Measurements from ENCODE around the gene NUMBL. TPM values are rescaled to one million over a fixed set of nuclear protein-coding genes. Genes with fewer than 3 reads are reported as not detected.

NUMBL gene
- total and polyA plus RNA-seq, 2 of the 8 experiments (the other 6 are each of a cell fraction or from before 2014, with no cell fraction given) = 13.5 to 24.8 TPM

GRCh38 chr19:40739030-40739839, 48.8 kb upstream of the NUMBL start:
- H4K20me1 ChIP-seq (replicated peaks in 1 of 2; ENCODE audit: control insufficient read depth in 1 of 2, insufficient read depth in 2 of 2, low read length in 2 of 2) = peaks cover 0 to 8% of the 10 kb centered on the region in 2 experiments
- H3K23ac ChIP-seq (ENCODE audit: insufficient read length) = no peak overlapping the region
- H3K56ac ChIP-seq (replicated peaks; ENCODE audit: insufficient read length, low read depth, low read length) = no peak overlapping the region
- 91% methylated on average over 22 of the region's 22 CpGs; no CpG with 5 or more reads in 1 of the 2 experiments for WGBS, 2 experiments (ENCODE audit: extremely low coverage in 1 of 2, insufficient coverage in 1 of 2, insufficient read length in 1 of 2, insufficient replicate concordance in 2 of 2, low coverage in 1 of 2, low lambda C conversion rate in 2 of 2, missing lambda C conversion rate in 1 of 2)
- no peaks in the 10 kb centered on the region for H3K27me3 ChIP-seq (replicated peaks in 1 of 4; ENCODE audit: control insufficient read depth in 3 of 4, extremely low read depth in 1 of 4, insufficient read depth in 3 of 4, low read length in 3 of 4)
- no peak overlapping the region for H2BK15ac ChIP-seq (ENCODE audit: low read length)
- H4K5ac ChIP-seq (ENCODE audit: insufficient read length, low read depth, low read length) = no peak overlapping the region
- no peak overlapping the region for H2BK5ac ChIP-seq (ENCODE audit: low read depth, low read length)
- H3K9me3 ChIP-seq (ENCODE audit: insufficient read depth in 2 of 2, low read depth in 1 of 2, low read length in 1 of 2) = no peaks in the 10 kb centered on the region
- no peak overlapping the region for H3K9ac ChIP-seq (replicated peaks in 1 of 4; ENCODE audit: extremely low read depth in 1 of 4, low read depth in 3 of 4, low read length in 3 of 4)
- H3K4ac ChIP-seq (replicated peaks; ENCODE audit: insufficient read length, low read depth, low read length) = no peak overlapping the region
- no peak overlapping the region for H2BK120ac ChIP-seq (replicated peaks; ENCODE audit: low read depth, low read length)
- H3K27ac ChIP-seq (ENCODE audit: low read depth, low read length) = no peak overlapping the region
- CTCF ChIA-PET (ENCODE audit: partially characterized antibody) = interaction anchor here (2.5 kb wide), 1 partner anchor 11 kb away, joined by 5 read pairs; the partner anchor contains the start of genes ACTMAP and SNRPA
- no peaks in the 10 kb centered on the region; a peak in 2 of 7 replicates for H3K4me1 ChIP-seq (replicated peaks in 1 of 4; ENCODE audit: control insufficient read depth in 3 of 4, insufficient read depth in 4 of 4, low read length in 3 of 4)
- H4K8ac ChIP-seq (ENCODE audit: extremely low read depth, insufficient read depth, low read length) = no peak overlapping the region; the same call in 1 of the 2 replicates
- no peak overlapping the region for H3K14ac ChIP-seq (ENCODE audit: insufficient read length)
- H3K4me2 ChIP-seq (ENCODE audit: insufficient read depth in 1 of 2, low read depth in 2 of 2, low read length in 2 of 2) = no peak overlapping the region
- DNase-seq (ENCODE audit: low read depth in 1 of 2, low spot score in 2 of 2) = no peak
- no peak overlapping the region for H2AK5ac ChIP-seq (ENCODE audit: low read depth, low read length)
- no peak for FAIRE-seq
- H2BK20ac ChIP-seq (ENCODE audit: low read length) = no peak overlapping the region
- H2BK12ac ChIP-seq (ENCODE audit: low read depth, low read length) = no peak overlapping the region
- H3K36me3 ChIP-seq (ENCODE audit: control insufficient read depth in 2 of 4, insufficient read depth in 4 of 4, low read length in 3 of 4) = peaks cover 0 to 24% (median 12%) of the 10 kb centered on the region in 4 experiments; a peak in 5 of 8 replicates
- H3K23me2 ChIP-seq (ENCODE audit: low read depth, low read length) = no peaks in the 10 kb centered on the region
- no peak overlapping the region for H2AFZ ChIP-seq (ENCODE audit: low read length)
- no peak overlapping the region for H3K4me3 ChIP-seq (ENCODE audit: extremely low read depth in 1 of 4, insufficient read depth in 2 of 4, low read depth in 3 of 4, low read length in 4 of 4)
- H3K79me2 ChIP-seq (ENCODE audit: control insufficient read depth in 1 of 2, insufficient read depth in 2 of 2, low read length in 2 of 2) = no peaks in the 10 kb centered on the region
- POLR2A ChIA-PET (ENCODE audit: partially characterized antibody) = interaction anchor here (0.6 to 12.4 kb wide), 7 partner anchors 9 to 430 kb away, joined by 3 to 120 read pairs (median 5); partner anchors contain the start of genes ACTMAP, COQ8B, ITPKC and RAB4B
- H3K79me1 ChIP-seq (ENCODE audit: low read depth, low read length) = no peaks in the 10 kb centered on the region
- H3K18ac ChIP-seq (ENCODE audit: extremely low read depth, low read length) = no peak overlapping the region
- H4K91ac ChIP-seq (replicated peaks; ENCODE audit: insufficient read length, low read length) = no peak overlapping the region
- TF ChIP-seq SP1 (IDR thresholded peaks at IDR 0.05; ENCODE audit: low read depth, low read length) (no peak), GTF2F1 (IDR thresholded peaks at IDR 0.05; ENCODE audit: borderline replicate concordance, low read depth, low read length) (no peak), SIRT6 (IDR thresholded peaks at IDR 0.05; ENCODE audit: low read length) (no peak), ZNF274 (IDR thresholded peaks at IDR 0.05; ENCODE audit: borderline replicate concordance, extremely low read depth, low read length) (no peak), BACH1 (IDR thresholded peaks at IDR 0.05; ENCODE audit: low read length) (no peak), BRCA1 (IDR thresholded peaks at IDR 0.05; ENCODE audit: low read depth, low read length) (no peak), TBP (IDR thresholded peaks at IDR 0.05; ENCODE audit: low read depth, low read length) (no peak), CBX8 (IDR thresholded peaks at IDR 0.05; ENCODE audit: borderline replicate concordance, low read depth, low read length) (no peak)
